CD8-positive, alpha-beta memory T cell (primary cell): ENCODE data around the gene ANO4. TPM values are rescaled to one million over a fixed set of nuclear protein-coding genes. Genes with fewer than 3 reads are reported as not detected.
"Not testable (repeated sequence)": the region's sequence is repeated elsewhere in the genome, so short reads cannot be mapped to it uniquely, and the experiment has no call there.

Experiments
- CTCF ChIA-PET: fragments of 350-600 bp; sonication (Branson Sonifier 250); formaldehyde crosslinking; loops from one replicate; lab custom pipeline; 2021; ENCODE audit warnings: antibody characterized with exemption; lab: Charles Lee
- POLR2A ChIA-PET: fragments of 350-600 bp; sonication (Branson Sonifier 250); formaldehyde crosslinking; loops from one replicate; lab custom pipeline; 2021; ENCODE audit warnings: antibody characterized with exemption; lab: Charles Lee
- DNase-seq, 5 donors: peaks; one replicate each; pipeline versions ENCODE4 v3.0.0 to v3.0.0-alpha.2; 2020 to 2022; ENCODE audit warnings: mixed read lengths in 1 of 5
- H3K27ac ChIP-seq: one replicate; pipeline ENCODE4 v1.7.0; 2013; ENCODE audit warnings: low read depth, mild to moderate bottlenecking, low read length, moderate library complexity
- H3K27me3 ChIP-seq: 2 replicates; pipeline ENCODE4 v1.7.0; 2013; ENCODE audit warnings: low read length, mild to moderate bottlenecking; ENCODE audit not compliant: insufficient read depth, poor library complexity, severe bottlenecking
- H3K36me3 ChIP-seq: 2 replicates; pipeline ENCODE4 v1.7.0; 2013; ENCODE audit warnings: mild to moderate bottlenecking, low read length, moderate library complexity; ENCODE audit not compliant: insufficient read depth
- H3K4me1 ChIP-seq: 2 replicates; pipeline ENCODE4 v1.7.0; 2013; ENCODE audit warnings: mild to moderate bottlenecking, low read length, moderate library complexity; ENCODE audit not compliant: insufficient read depth
- H3K4me3 ChIP-seq: 2 replicates; pipeline ENCODE4 v1.7.0; 2013; ENCODE audit warnings: mild to moderate bottlenecking, low read length
- H3K9me3 ChIP-seq: 2 replicates; pipeline ENCODE4 v1.7.0; 2013; ENCODE audit warnings: mild to moderate bottlenecking, low read length
- H3K27ac Mint-ChIP-seq, 8 donors: one replicate each; pipeline ENCODE4 v1.8.0; 2020 to 2021; ENCODE audit warnings: mixed read lengths in 8 of 8, mild to moderate bottlenecking in 6 of 8, inconsistent platforms in 3 of 8, moderate library complexity in 3 of 8
- H3K27me3 Mint-ChIP-seq, 2 donors: one replicate each; pipeline ENCODE4 v1.8.0; 2020 to 2021; ENCODE audit warnings: mixed read lengths in 2 of 2, mild to moderate bottlenecking in 1 of 2, moderate library complexity in 1 of 2
- H3K36me3 Mint-ChIP-seq, 3 donors: one replicate each; pipeline ENCODE4 v1.8.0; 2020 to 2021; ENCODE audit warnings: mixed read lengths in 3 of 3, inconsistent platforms in 1 of 3, mild to moderate bottlenecking in 1 of 3
- H3K4me1 Mint-ChIP-seq, 3 donors: one replicate each; pipeline ENCODE4 v1.8.0; 2020 to 2021; ENCODE audit warnings: mixed read lengths in 3 of 3, inconsistent platforms in 1 of 3, mild to moderate bottlenecking in 1 of 3
- H3K4me3 Mint-ChIP-seq, 7 donors: one replicate each; pipeline ENCODE4 v1.8.0; 2020 to 2021; ENCODE audit warnings: mixed read lengths in 7 of 7, mild to moderate bottlenecking in 6 of 7, moderate library complexity in 4 of 7, inconsistent platforms in 2 of 7
- H3K9me3 Mint-ChIP-seq, 5 donors: one replicate each; pipeline ENCODE4 v1.8.0; 2020 to 2022; ENCODE audit warnings: mixed read lengths in 5 of 5, mild to moderate bottlenecking in 3 of 5, moderate library complexity in 2 of 5, inconsistent platforms in 1 of 5
- polyA plus RNA-seq: library from polyadenylated mRNA; unstranded; fragments of 300-500 nt; fragmentation: Illumina TruSeq; gene quantifications from one replicate; pipeline ENCODE4 v1.2.3, GENCODE V29; 2021
- total RNA-seq, 2 experiments: library from RNA; stranded (reverse); gene quantifications; one replicate each; pipeline ENCODE4 v1.2.3, GENCODE V29; 2021

Gene ANO4
- total and polyA plus RNA-seq, 3 experiments from 2014 or later = not detected

DNA sequence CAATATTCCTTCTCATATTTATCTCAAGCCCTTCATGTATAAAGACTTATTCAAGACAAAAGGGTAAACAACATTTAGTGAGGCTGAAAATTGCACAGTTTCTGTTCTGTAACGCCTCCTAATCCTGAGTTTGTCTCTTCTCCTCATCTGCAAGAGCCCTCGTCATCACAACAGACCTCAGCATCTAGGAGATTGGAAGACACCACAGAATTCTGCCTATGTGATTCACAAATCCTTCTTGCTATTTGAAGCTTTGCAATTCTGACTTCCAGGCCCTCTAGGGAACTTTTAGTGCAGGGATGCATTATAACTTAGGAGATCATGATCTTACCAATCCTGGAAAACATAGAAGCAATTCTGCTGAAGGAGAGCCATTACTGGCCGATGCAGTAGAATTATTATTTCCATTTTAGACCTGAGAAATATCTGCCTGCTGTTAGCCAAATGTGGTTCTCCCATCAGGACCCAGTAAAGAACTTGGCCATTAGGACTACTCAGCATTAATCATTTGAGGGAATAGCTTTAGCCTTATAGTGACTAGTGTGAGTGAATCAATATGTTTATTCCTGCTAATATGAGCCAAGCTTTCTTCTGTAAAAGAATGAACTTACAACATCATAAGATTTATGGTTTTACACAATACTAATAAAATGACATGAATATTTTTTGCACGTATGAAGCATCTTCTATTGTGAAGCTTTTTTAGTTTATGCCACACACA, 119.5 kb downstream of the ANO4 start:
- Mint-ChIP-seq H3K27ac (no peak overlapping the region), H3K27me3 (no peaks in the 10 kb centered on the region), H3K4me3 (no peak overlapping the region), H3K36me3 (no peaks in the 10 kb centered on the region), H3K9me3 (no peaks in the 10 kb centered on the region), H3K4me1 (no peaks in the 10 kb centered on the region)
- Histone ChIP-seq H3K4me1 (no peaks in the 10 kb centered on the region), H3K4me3 (no peak overlapping the region), H3K27ac (no peak overlapping the region), H3K9me3 (no peaks in the 10 kb centered on the region), H3K36me3 (no peaks in the 10 kb centered on the region), H3K27me3 (no peaks in the 10 kb centered on the region)
- CTCF ChIA-PET = no interaction called here
- DNase-seq = no peak
- POLR2A ChIA-PET = no interaction called here

DNA sequence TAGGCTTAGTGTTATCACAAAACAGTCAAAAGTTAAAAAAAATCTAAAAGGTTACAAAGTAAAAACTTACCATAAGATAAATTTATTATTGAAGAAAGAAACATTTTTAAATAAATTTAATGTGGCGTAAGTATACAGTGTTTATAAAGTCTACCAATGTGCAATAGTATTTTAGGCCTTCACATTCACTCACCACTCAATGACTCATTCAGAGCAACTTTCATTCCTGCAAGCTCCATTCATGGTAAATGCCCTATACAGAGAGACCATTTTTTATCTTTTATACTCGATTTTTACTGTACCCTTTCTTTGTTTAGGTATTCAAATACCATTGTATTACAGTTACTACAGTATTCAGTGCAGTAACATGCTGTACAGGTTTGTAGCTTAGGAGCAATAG, 124.5 kb downstream of the ANO4 start:
- ChIA-PET POLR2A (no interaction called here), CTCF (no interaction called here)
- H3K4me3 Mint-ChIP-seq = no peak overlapping the region
- Histone ChIP-seq H3K27ac (no peak overlapping the region), H3K9me3 (no peaks in the 10 kb centered on the region), H3K27me3 (no peaks in the 10 kb centered on the region), H3K4me1 (no peaks in the 10 kb centered on the region), H3K4me3 (no peak overlapping the region), H3K36me3 (no peaks in the 10 kb centered on the region)
- no peak for DNase-seq
- no peaks in the 10 kb centered on the region for H3K36me3 Mint-ChIP-seq
- H3K9me3 Mint-ChIP-seq = peaks cover 0 to 8% (median 0%) of the 10 kb centered on the region in 5 donors
- no peaks in the 10 kb centered on the region for H3K4me1 Mint-ChIP-seq
- no peaks in the 10 kb centered on the region for H3K27me3 Mint-ChIP-seq
- H3K27ac Mint-ChIP-seq = no peak overlapping the region

DNA sequence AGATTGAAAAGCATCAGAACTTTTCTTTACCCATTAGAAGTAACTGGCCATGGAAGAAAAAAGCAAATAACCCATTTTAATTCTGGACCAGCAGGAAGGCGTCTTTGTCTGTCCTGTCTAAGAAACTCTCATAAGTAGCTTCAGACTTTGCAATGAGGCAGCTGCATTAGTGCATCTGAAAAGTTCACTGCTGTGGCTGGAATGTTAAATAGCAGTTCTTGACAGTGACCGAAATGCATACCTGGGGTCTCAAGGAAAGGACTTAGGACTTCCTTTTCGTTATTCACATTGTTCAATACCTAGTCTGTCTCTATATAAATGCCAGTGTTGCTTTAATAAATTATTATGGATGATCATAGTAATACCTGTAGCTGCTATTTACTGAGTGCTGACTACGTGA, 125.9 kb downstream of the ANO4 start:
- H3K4me1 ChIP-seq = no peaks in the 10 kb centered on the region
- ChIA-PET POLR2A (no interaction called here), CTCF (interaction anchor here (0.9 kb wide), 1 partner anchor 25 kb away, joined by 3 read pairs; no protein-coding TSS in a partner anchor)
- Mint-ChIP-seq H3K36me3 (no peaks in the 10 kb centered on the region), H3K27me3 (no peaks in the 10 kb centered on the region), H3K4me3 (no peak overlapping the region), H3K4me1 (no peaks in the 10 kb centered on the region), H3K9me3 (peaks cover 0 to 9% (median 0%) of the 10 kb centered on the region in 5 donors), H3K27ac (no peak overlapping the region)
- H3K9me3 ChIP-seq = no peaks in the 10 kb centered on the region
- DNase-seq = no peak
- H3K4me3 ChIP-seq = no peak overlapping the region
- no peaks in the 10 kb centered on the region for H3K27me3 ChIP-seq
- no peak overlapping the region for H3K27ac ChIP-seq
- no peaks in the 10 kb centered on the region for H3K36me3 ChIP-seq

DNA sequence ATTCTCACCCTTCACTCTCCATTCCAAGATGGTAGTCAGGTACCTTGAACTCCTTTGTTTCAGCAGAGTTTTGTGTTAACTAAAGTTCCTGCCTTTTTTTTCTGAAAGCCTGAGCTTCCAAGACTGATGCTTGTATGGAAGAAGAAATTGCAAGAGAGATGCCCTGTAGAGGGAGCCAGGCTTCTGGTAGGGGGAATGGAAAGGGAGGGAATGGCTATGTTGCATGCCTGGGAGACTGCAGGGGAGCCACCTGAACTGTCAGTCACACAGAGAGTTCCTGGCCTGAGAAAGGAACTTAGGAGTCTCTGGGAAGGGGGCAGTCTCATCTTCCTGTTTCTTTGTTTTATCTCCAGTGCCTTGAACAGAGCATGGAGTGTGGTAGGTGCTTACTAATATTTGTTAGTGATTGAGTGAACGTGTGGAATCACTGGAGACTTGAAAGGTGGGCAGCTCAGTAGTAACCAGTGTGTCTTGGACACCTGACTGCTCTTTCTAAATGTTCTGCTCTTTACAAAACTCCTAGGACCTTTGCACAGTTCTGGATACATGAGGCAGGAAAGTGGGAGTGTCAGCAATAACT, 132.2 kb downstream of the ANO4 start:
- POLR2A ChIA-PET = no interaction called here

DNA sequence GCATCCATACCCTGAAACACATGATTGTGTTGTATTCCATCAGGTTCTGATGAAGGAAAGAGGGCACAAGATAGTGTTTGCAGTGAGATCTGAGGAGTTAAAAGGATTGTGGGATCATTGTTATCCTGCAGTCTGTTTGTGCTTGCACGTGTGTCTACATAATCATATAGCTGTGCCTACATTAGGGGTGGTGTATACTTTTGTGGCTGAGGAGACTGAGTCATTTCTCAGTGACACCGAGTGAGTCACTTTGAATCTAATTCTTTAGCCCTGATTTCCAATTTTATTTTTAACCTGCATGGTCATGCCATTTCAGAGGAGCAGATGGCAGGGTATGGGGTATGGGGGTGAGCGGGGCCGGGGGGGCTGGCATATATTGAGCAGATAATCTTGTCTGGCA, 133.2 kb downstream of the ANO4 start:
- Mint-ChIP-seq H3K27me3 (peaks cover 0 to 3% of the 10 kb centered on the region in 2 donors), H3K9me3 (peaks cover 0 to 6% (median 0%) of the 10 kb centered on the region in 5 donors), H3K4me3 (no peak overlapping the region), H3K36me3 (no peaks in the 10 kb centered on the region), H3K4me1 (no peaks in the 10 kb centered on the region), H3K27ac (no peak overlapping the region)
- H3K36me3 ChIP-seq = no peaks in the 10 kb centered on the region
- H3K27me3 ChIP-seq = no peaks in the 10 kb centered on the region
- DNase-seq = no peak
- CTCF ChIA-PET = no interaction called here
- no peaks in the 10 kb centered on the region for H3K9me3 ChIP-seq
- POLR2A ChIA-PET = no interaction called here
- H3K4me3 ChIP-seq = no peak overlapping the region
- H3K27ac ChIP-seq = no peak overlapping the region
- H3K4me1 ChIP-seq = no peaks in the 10 kb centered on the region

More for the DNA sequence above, 132.2 kb downstream of the ANO4 start:
- H3K4me1 ChIP-seq = no peaks in the 10 kb centered on the region
- Mint-ChIP-seq H3K27ac (no peak overlapping the region), H3K9me3 (peaks cover 0 to 9% (median 0%) of the 10 kb centered on the region in 5 donors), H3K27me3 (peaks cover 0 to 3% of the 10 kb centered on the region in 2 donors), H3K36me3 (no peaks in the 10 kb centered on the region), H3K4me1 (no peaks in the 10 kb centered on the region), H3K4me3 (no peak overlapping the region)
- no peaks in the 10 kb centered on the region for H3K27me3 ChIP-seq
- no peak for DNase-seq
- H3K36me3 ChIP-seq = no peaks in the 10 kb centered on the region
- no peaks in the 10 kb centered on the region for H3K9me3 ChIP-seq
- CTCF ChIA-PET = no interaction called here
- no peak overlapping the region for H3K27ac ChIP-seq
- H3K4me3 ChIP-seq = no peak overlapping the region

DNA sequence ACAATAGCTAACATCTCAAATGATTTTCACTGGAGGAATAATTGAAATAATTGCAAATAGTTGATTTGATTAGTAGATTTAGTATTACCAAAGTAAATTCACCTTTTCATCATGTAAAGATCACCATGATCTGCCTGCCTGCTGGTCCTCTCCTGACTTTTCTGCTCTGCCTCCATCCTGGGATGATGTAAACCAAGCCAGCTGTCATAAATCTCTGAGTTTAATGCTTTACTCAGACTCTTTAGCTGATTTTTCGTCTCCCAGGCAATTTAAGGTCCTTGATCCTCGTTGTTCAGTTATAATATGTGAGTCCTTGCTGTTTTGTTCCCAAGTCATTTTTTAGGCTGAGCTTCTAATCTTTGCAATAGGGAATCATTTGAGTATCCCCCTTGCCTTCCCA, 138.0 kb downstream of the ANO4 start:
- no peaks in the 10 kb centered on the region for H3K4me1 ChIP-seq
- H3K9me3 ChIP-seq = no peaks in the 10 kb centered on the region
- no peak overlapping the region for H3K27ac ChIP-seq
- Mint-ChIP-seq H3K27me3 (peaks cover 0 to 6% of the 10 kb centered on the region in 2 donors), H3K9me3 (peaks cover 0 to 3% (median 0%) of the 10 kb centered on the region in 5 donors), H3K4me3 (no peak overlapping the region), H3K36me3 (no peaks in the 10 kb centered on the region), H3K27ac (no peak overlapping the region), H3K4me1 (no peaks in the 10 kb centered on the region)
- no peak for DNase-seq
- CTCF ChIA-PET = no interaction called here
- H3K27me3 ChIP-seq = no peaks in the 10 kb centered on the region
- POLR2A ChIA-PET = no interaction called here
- no peaks in the 10 kb centered on the region for H3K36me3 ChIP-seq
- no peak overlapping the region for H3K4me3 ChIP-seq

DNA sequence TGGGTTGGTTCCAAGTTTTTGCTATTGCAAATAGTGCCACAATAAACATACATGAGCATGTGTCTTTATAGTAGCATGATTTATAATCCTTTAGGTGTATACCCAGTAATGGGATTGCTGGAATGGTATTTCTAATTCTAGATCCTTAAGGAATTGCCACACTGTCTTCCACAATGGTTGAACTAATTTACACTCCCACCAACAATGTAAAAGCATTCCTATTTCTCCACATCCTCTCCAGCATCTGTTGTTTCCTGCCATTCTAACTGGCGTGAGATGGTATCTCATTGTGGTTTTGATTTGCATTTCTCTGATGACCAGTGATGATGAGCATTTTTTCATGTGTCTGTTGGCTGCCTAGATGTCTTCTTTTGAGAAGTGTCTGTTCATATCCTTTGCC, 139.0 kb downstream of the ANO4 start:
- H3K27me3 Mint-ChIP-seq, CTCF ChIA-PET: not testable (repeated sequence)

DNA sequence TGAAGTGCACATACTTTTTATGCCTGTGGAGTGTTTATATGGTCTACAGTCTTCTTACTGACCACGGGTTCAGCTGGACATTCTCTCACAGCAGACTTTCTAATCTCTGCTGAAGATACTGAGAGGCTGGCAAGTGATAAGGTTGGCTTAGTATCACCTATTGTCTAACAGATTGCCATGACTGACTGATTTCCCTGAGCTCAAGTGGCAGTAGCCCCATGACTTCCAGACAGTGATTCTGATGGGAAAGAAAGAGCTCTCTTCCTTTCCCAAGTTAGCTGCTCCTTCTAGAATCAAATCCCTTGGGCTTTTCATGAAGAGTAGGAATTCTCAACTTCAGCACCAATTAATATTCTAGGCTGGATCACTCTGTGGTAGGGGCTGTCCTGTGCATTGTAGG, 141.4 kb downstream of the ANO4 start:
- POLR2A ChIA-PET = no interaction called here
- CTCF ChIA-PET = no interaction called here

More for the DNA sequence above, 139.0 kb downstream of the ANO4 start:
- H3K36me3 ChIP-seq, H3K27ac ChIP-seq, POLR2A ChIA-PET, H3K4me1 ChIP-seq, H3K36me3 Mint-ChIP-seq, H3K27me3 ChIP-seq, H3K9me3 Mint-ChIP-seq, H3K4me1 Mint-ChIP-seq, H3K4me3 Mint-ChIP-seq, DNase-seq, H3K4me3 ChIP-seq, H3K9me3 ChIP-seq, H3K27ac Mint-ChIP-seq: not testable (repeated sequence)

More for the DNA sequence above, 141.4 kb downstream of the ANO4 start:
- H3K36me3 ChIP-seq = no peaks in the 10 kb centered on the region
- no peaks in the 10 kb centered on the region for H3K4me1 Mint-ChIP-seq
- H3K27me3 Mint-ChIP-seq = peaks cover 0 to 5% of the 10 kb centered on the region in 2 donors
- peaks cover 0 to 9% (median 0%) of the 10 kb centered on the region in 5 donors for H3K9me3 Mint-ChIP-seq
- no peak overlapping the region for H3K4me3 ChIP-seq
- H3K27ac ChIP-seq = no peak overlapping the region
- no peak overlapping the region for H3K27ac Mint-ChIP-seq
- H3K4me3 Mint-ChIP-seq = no peak overlapping the region
- no peaks in the 10 kb centered on the region for H3K9me3 ChIP-seq
- DNase-seq = no peak
- no peaks in the 10 kb centered on the region for H3K27me3 ChIP-seq
- no peaks in the 10 kb centered on the region for H3K4me1 ChIP-seq
- H3K36me3 Mint-ChIP-seq = no peaks in the 10 kb centered on the region
